ENCODE data around the gene OSBPL8.

The OSBPL8 gene

DNA sequence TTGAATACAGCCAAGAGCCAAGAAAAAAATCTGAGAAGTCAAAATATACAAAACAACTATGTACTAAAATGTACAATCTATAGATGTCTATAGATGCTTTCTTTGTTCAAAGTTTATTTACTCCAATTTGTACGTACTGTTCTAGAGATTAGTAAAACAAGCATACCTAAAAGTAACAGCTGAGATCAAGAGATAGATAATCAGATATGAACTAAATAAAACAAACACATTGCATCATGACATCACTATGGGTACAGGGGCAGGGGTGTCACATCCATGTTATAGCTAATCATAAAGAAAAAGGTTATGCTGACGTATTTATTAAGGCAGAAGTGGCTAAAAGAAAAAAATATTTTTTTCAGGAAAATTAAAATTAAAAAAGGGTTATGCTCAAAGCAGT, 139.3 kb downstream of the OSBPL8 start:
- H3K36me3 Mint-ChIP-seq (ENCODE audit: low read depth): peaks cover 17% of the 10 kb centered on the region
- H3K4me1 Mint-ChIP-seq (ENCODE audit: low read depth): peaks cover 35% of the 10 kb centered on the region
- no peak overlapping the region for H3K27ac Mint-ChIP-seq
- DNase-seq: no peak
- H3K27me3 Mint-ChIP-seq: no peaks in the 10 kb centered on the region
- H3K9me3 Mint-ChIP-seq: peaks cover 5% of the 10 kb centered on the region
- no peak overlapping the region for H3K4me3 Mint-ChIP-seq

DNA sequence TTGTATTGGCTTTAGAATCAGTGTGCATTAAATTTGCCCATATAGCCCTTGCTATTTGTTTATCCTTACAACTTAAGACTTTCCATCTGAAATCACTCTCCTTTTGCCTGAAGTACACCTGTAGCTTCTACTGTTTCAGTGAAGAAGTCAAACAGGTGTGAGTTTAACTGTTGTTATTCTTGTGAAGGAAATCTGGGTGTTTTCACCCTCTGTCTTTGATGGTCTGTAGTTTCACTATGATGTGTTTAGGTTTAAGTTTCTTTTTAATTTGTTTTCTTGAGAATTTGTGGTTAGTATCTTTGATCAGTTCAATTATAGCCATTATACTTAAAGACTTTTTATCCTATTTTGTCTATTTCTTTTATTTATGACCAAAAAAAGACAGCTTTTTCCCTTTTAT, 142.5 kb downstream of the OSBPL8 start:
- no peaks in the 10 kb centered on the region for H3K27me3 Mint-ChIP-seq
- H3K4me3 Mint-ChIP-seq: no peak overlapping the region
- peaks cover 23% of the 10 kb centered on the region for H3K4me1 Mint-ChIP-seq (ENCODE audit: low read depth)
- H3K36me3 Mint-ChIP-seq (ENCODE audit: low read depth): peaks cover 8% of the 10 kb centered on the region
- H3K9me3 Mint-ChIP-seq: no peaks in the 10 kb centered on the region
- DNase-seq: no peak
- no peak overlapping the region for H3K27ac Mint-ChIP-seq

DNA sequence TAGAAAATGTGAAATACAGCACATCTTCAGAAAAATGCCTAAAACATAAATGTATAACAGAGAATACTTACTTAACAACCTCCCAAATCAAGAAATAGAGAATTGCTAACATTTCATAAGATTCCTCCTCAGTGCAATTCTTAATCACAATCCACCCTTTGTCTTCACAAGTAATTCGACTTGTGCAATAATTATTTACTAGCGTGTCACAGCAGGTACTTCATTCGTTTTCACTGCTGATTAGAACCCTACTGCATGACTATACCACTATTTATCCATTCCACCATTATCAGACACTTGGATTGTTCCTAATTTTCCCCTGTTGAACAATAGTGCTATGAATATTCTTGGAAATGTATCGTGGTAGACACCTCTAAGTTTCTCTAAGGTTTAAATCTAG, 146.4 kb downstream of the OSBPL8 start:
- no peak overlapping the region for H3K27ac Mint-ChIP-seq
- H3K4me1 Mint-ChIP-seq (ENCODE audit: low read depth): peaks cover 19% of the 10 kb centered on the region
- H3K36me3 Mint-ChIP-seq (ENCODE audit: low read depth): peaks cover 20% of the 10 kb centered on the region
- no peaks in the 10 kb centered on the region for H3K27me3 Mint-ChIP-seq
- DNase-seq: no peak
- no peaks in the 10 kb centered on the region for H3K9me3 Mint-ChIP-seq
- H3K4me3 Mint-ChIP-seq: no peak overlapping the region

DNA sequence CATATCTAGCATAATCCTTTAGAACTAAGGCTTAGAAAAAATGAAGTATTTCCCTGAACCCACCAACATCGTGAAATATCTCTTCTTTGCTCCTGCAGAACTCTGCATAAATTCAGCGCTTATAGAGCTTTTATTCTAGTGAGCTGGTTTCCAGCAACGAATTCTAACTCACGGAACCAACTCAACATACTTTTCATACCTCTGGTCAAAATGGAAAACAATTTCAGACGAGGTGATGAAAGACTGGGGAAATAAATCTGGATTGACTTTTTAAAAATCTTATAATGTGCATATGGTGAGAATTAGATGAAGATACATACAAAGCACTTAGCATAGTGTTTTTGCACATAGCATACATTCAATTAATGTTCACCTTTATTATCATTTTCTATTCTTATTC, 148.8 kb downstream of the OSBPL8 start:
- DNase-seq: no peak
- Mint-ChIP-seq H3K36me3 (ENCODE audit: low read depth) (peaks cover 25% of the 10 kb centered on the region), H3K4me3 (no peak overlapping the region), H3K4me1 (ENCODE audit: low read depth) (peaks cover 9% of the 10 kb centered on the region), H3K27ac (no peak overlapping the region), H3K27me3 (no peaks in the 10 kb centered on the region), H3K9me3 (no peaks in the 10 kb centered on the region)

DNA sequence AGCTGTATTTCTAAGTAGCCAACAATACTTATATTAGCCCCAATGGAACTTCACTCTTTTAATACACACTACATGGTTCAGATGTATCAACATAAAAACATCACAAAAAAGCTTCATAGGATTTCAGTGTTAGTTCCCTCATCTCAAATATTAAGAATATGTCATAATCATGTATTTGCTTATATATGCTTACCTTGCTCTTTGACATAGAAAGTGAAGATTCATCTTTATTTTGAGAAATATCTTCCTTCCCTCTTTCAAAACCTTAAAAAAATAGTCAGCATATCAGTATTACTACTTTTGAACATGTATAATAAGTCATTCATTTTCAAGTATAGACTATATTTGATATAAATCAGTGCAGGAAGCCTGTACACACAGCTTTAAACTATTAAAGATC, 149.2 kb downstream of the OSBPL8 start:
- Mint-ChIP-seq H3K4me3 (no peak overlapping the region), H3K27ac (no peak overlapping the region), H3K27me3 (no peaks in the 10 kb centered on the region), H3K36me3 (ENCODE audit: low read depth) (peaks cover 28% of the 10 kb centered on the region), H3K9me3 (no peaks in the 10 kb centered on the region), H3K4me1 (ENCODE audit: low read depth) (peaks cover 9% of the 10 kb centered on the region)
- no peak for DNase-seq

DNA sequence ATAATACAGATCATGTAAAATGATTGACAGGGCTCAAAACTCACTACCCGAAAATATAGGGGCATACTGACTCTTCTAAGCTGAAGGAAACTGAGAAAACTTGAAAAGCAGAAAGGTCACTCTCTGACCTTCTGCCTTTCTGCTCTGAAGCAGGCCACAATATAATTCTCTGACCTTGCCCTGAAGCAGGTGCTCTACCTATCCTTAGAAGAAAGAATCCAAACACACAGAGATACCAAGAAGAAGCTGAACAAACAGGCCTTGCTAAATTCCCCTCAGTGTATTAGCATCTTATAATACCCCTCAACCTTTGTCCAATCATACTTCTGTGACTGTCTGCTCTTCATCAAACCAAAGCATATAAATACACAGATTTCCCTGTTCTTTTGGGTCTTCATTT, 150.5 kb downstream of the OSBPL8 start:
- Mint-ChIP-seq H3K4me1 (ENCODE audit: low read depth) (peaks cover 9% of the 10 kb centered on the region), H3K4me3 (no peak overlapping the region), H3K9me3 (no peaks in the 10 kb centered on the region), H3K36me3 (ENCODE audit: low read depth) (peaks cover 32% of the 10 kb centered on the region), H3K27ac (no peak overlapping the region), H3K27me3 (no peaks in the 10 kb centered on the region)
- DNase-seq: no peak

DNA sequence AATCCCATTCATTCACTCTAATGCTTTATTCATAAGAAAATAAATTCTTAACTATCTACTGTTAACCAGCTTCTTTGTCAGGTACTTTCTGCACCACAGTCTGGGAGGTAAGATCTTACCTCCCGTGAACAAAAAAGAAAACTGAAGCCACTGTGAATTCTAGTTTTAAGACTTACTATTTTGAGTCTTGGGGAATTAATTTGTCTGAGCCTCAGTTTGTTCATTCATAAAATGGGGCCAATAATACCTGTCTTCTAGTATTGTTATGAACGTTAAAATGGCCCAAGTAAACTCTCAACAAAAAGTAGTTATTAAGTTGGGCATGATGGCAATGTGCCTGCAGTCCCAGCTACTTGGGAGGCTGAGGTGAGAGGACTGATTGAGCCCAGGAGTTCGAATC, 151.9 kb downstream of the OSBPL8 start:
- Mint-ChIP-seq H3K4me1 (ENCODE audit: low read depth) (peaks cover 9% of the 10 kb centered on the region), H3K27ac (no peak overlapping the region), H3K4me3 (no peak overlapping the region), H3K36me3 (ENCODE audit: low read depth) (peaks cover 41% of the 10 kb centered on the region), H3K9me3 (no peaks in the 10 kb centered on the region), H3K27me3 (no peaks in the 10 kb centered on the region)
- DNase-seq: no peak

DNA sequence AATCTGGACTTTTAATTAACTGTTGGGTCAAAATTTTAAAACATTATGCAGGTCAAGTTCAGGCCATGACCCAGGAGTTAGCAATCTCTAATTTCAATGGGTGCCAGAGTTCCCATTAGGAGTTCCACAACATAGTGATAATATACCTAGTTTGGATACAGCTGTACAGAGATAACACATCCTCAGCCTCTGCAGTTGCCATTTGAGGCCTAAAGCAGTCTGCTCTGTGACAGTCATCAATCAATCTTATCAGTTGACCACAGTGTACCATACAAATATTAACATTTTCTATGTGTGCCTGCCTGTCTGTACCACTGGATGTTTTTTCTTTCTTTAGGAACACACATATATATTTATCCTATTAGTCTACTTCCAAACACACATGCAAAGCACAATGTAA, 157.3 kb downstream of the OSBPL8 start:
- no peak overlapping the region for H3K27ac Mint-ChIP-seq
- no peak overlapping the region for H3K4me3 Mint-ChIP-seq
- peaks cover 65% of the 10 kb centered on the region for H3K36me3 Mint-ChIP-seq (ENCODE audit: low read depth)

DNA sequence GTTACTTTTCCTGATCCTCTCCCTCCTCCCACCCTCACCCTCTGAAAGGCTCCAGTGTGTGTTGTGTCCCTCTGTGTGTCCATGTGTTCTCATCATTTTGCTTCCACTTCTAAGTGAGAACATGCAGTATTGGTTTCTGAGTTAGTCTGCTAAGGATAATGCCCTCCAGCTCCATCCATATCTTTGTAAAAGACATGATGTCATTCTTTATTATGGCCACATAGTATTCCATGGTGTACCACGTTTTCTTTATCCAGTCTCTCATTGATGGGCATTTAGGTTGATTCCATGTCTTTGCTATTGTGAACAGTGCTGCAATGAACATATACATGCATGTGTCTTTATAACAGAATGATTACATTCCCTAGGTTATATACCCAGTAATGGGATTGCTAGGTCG, 159.4 kb downstream of the OSBPL8 start:
- Mint-ChIP-seq H3K4me1 (ENCODE audit: low read depth) (no peaks in the 10 kb centered on the region), H3K27me3 (no peaks in the 10 kb centered on the region), H3K4me3 (no peak overlapping the region), H3K27ac (no peak overlapping the region), H3K9me3 (no peaks in the 10 kb centered on the region), H3K36me3 (ENCODE audit: low read depth) (peaks cover 62% of the 10 kb centered on the region)
- no peak for DNase-seq

More for the DNA sequence above, 157.3 kb downstream of the OSBPL8 start:
- Mint-ChIP-seq H3K27me3 (no peaks in the 10 kb centered on the region), H3K4me1 (ENCODE audit: low read depth) (no peaks in the 10 kb centered on the region), H3K9me3 (no peaks in the 10 kb centered on the region)
- DNase-seq: no peak

DNA sequence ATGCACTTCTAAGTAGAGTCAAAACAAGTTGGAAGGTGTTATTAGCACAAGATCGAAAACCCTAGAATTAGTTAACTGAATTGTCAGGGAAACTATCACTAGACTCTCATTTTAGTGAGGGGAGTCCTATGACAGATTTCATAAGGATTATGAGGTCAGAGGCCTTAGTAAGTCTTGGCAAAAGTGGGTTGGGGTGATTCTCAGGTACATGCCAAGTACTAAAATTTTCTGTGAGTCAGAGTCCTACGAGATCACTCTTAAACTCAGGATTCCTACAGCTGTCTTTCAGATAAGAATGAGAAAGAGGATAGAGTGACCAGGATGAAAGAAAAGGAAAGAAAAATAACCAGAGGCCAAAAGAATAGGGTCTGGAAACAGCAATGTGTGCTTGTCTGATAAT, 160.5 kb downstream of the OSBPL8 start:
- Mint-ChIP-seq H3K4me1 (ENCODE audit: low read depth) (no peaks in the 10 kb centered on the region), H3K9me3 (no peaks in the 10 kb centered on the region), H3K4me3 (no peak overlapping the region), H3K27me3 (no peaks in the 10 kb centered on the region), H3K27ac (no peak overlapping the region), H3K36me3 (ENCODE audit: low read depth) (peaks cover 68% of the 10 kb centered on the region)
- DNase-seq: no peak

DNA sequence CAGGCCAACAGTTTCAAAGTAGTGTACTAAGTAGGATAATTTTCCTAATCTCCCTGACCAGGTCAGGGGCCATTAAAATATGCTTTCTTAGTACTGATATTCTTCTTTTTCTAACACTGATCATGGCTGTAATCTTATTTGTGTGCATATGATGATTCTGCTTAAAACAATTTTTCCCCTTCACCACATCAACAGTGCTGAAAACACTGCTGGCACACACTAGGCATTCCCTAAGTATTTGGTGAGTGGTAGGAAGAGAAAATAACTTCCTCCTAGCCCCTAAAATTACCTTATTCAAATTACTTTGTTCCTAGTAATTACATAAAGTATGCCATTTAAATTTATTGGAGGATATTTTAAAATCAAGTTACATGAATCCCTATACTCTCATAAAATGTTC, 161.5 kb downstream of the OSBPL8 start:
- Mint-ChIP-seq H3K36me3 (ENCODE audit: low read depth) (peaks cover 62% of the 10 kb centered on the region), H3K4me1 (ENCODE audit: low read depth) (no peaks in the 10 kb centered on the region), H3K4me3 (no peak overlapping the region), H3K27me3 (no peaks in the 10 kb centered on the region), H3K9me3 (no peaks in the 10 kb centered on the region), H3K27ac (no peak overlapping the region)
- no peak for DNase-seq

DNA sequence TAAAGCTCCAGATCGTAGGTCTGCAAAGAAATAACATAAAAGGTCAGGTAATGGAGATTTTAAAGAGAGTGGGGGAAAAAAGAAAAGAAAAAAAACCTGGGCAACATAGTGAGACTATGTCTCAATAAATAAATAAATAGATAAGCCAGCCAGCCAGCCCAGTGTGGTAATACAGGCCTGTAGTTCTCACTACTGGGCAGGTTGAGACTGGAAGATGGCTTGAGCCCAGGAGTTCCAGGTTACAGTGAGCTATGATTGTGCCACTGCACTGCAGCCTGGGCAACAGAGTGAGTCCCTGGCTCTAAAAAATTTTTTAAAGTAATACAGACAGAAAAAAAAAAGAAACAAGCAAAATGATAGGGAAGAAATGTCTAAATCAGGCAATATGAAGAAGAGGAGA, 168.1 kb downstream of the OSBPL8 start:
- no peaks in the 10 kb centered on the region for H3K27me3 Mint-ChIP-seq
- H3K4me1 Mint-ChIP-seq (ENCODE audit: low read depth): peaks cover 2% of the 10 kb centered on the region
- DNase-seq: no peak
- H3K27ac Mint-ChIP-seq: no peak overlapping the region
- no peak overlapping the region for H3K4me3 Mint-ChIP-seq
- no peaks in the 10 kb centered on the region for H3K9me3 Mint-ChIP-seq
- peaks cover 77% of the 10 kb centered on the region for H3K36me3 Mint-ChIP-seq (ENCODE audit: low read depth)

DNA sequence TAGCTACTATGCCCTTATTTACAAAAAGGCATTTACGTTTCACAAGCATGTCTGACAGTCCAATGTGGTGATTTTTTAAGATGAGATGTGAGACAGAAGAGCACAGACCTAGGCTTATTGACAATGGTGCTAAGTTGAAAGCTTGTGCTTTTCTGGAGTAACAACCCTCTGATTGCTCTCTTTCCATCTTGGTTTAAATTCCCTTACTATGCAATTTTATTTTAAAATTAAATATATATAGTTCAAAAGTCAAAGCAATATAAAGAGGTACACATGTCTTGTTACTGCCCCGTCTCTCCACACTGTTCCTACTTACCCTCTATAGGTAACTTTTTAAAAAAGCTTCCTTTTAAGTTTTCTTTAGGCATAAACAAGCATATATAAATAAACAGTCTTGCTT, 172.0 kb downstream of the OSBPL8 start:
- no peak for DNase-seq
- peaks cover 2% of the 10 kb centered on the region for H3K4me1 Mint-ChIP-seq (ENCODE audit: low read depth)
- no peaks in the 10 kb centered on the region for H3K27me3 Mint-ChIP-seq
- peaks cover 84% of the 10 kb centered on the region for H3K36me3 Mint-ChIP-seq (ENCODE audit: low read depth)
- H3K27ac Mint-ChIP-seq: no peak overlapping the region
- H3K4me3 Mint-ChIP-seq: no peak overlapping the region
- no peaks in the 10 kb centered on the region for H3K9me3 Mint-ChIP-seq

DNA sequence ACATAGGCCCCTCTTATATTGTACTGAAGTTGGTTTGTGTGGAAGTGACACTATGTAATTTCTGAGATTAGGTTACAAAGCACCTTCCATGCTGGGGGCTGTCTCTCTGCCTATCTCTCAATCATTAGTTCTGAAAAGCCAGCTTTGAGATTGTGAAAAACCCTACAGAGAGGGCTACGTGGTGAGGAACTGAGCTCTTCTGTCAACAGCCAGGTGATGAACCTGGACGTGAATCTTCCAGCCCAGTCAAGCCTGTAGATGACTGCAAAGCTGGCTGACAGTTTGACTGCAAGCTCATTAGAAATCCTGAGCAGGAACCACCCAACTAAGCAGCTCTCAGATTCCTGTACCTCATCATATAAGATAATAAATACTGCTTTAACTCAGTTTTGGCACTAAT, 175.0 kb downstream of the OSBPL8 start:
- H3K36me3 Mint-ChIP-seq (ENCODE audit: low read depth): peaks cover 75% of the 10 kb centered on the region
- H3K4me3 Mint-ChIP-seq: no peak overlapping the region
- H3K27me3 Mint-ChIP-seq: no peaks in the 10 kb centered on the region
- H3K27ac Mint-ChIP-seq: no peak overlapping the region
- no peaks in the 10 kb centered on the region for H3K9me3 Mint-ChIP-seq
- H3K4me1 Mint-ChIP-seq (ENCODE audit: low read depth): no peaks in the 10 kb centered on the region
- no peak for DNase-seq

DNA sequence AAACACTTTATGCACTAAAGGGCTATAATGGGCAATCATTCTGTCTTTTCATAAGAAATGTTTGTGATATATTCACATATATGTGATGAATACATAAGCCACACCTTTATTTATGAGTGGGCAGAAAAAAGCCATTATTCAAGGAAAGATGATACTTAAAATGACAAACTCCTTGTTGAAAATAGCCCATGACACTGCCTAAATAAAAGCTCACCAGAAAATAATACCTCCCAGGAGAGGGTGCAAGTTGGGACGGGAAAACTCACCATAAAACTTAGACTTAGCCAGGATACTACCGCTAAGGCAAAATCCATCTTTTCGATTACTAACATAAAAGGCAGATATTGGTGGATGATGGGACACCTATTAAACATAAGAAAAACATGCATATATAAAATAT, 175.6 kb downstream of the OSBPL8 start:
- Mint-ChIP-seq H3K27me3 (no peaks in the 10 kb centered on the region), H3K27ac (no peak overlapping the region)

DNA sequence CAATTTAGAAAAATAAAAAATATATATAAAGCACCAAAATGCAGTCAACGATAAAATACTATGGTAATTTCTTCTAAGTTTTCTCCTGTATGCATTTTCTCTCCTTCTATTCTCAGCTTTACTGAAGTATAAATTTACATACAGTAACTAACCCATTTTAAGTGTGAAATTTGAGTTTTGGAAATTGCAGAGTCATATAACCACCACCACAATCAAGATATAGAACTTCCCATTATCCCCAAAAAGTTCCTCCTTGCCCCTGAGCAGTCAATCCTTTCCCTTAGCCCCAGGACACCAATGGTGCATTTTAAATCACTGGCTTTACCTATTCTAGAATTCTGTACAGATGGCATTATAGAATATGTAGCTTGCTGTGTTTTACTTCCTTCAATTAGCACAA, 180.3 kb downstream of the OSBPL8 start:
- H3K27me3 Mint-ChIP-seq: no peaks in the 10 kb centered on the region
- no peak for DNase-seq
- H3K9me3 Mint-ChIP-seq: no peaks in the 10 kb centered on the region
- no peak overlapping the region for H3K27ac Mint-ChIP-seq
- H3K4me3 Mint-ChIP-seq: no peak overlapping the region
- H3K4me1 Mint-ChIP-seq (ENCODE audit: low read depth): peaks cover 12% of the 10 kb centered on the region
- peaks cover 81% of the 10 kb centered on the region for H3K36me3 Mint-ChIP-seq (ENCODE audit: low read depth)

More for the DNA sequence above, 175.6 kb downstream of the OSBPL8 start:
- Mint-ChIP-seq H3K9me3 (no peaks in the 10 kb centered on the region), H3K4me3 (no peak overlapping the region), H3K4me1 (ENCODE audit: low read depth) (no peaks in the 10 kb centered on the region), H3K36me3 (ENCODE audit: low read depth) (peaks cover 74% of the 10 kb centered on the region)
- DNase-seq: no peak

Data from activated T-cell treated with anti-CD3 and anti-CD28 coated beads, Interleukin-2, amount 50 U/mL, for 24 hours (primary cell).